K562 (cell line): ENCODE data around the gene RHBG. TPM values are rescaled to one million over a fixed set of nuclear protein-coding genes. Genes with fewer than 3 reads are reported as not detected.

ENCODE experiments used
- ARID1B ChIP-seq: fragments of 450-650 bp; IDR thresholded peaks from 2 replicates; pipeline ENCODE4 v1.6.1; 2016; ENCODE audit warnings: antibody characterized with exemption, mild to moderate bottlenecking, inconsistent platforms
- CTCF ChIP-seq, 3 experiments: IDR thresholded peaks in 2 of 3; conservative IDR thresholded peaks in 1 of 3; 2 replicates each; pipeline ENCODE4 v1.5.1; 2011 to 2012; ENCODE audit warnings: low read length in 3 of 3, mild to moderate bottlenecking in 3 of 3, control low read depth in 2 of 3, improper control_type of control experiment in 1 of 3, inconsistent platforms in 1 of 3, low read depth in 1 of 3, mixed read lengths in 1 of 3, moderate library complexity in 1 of 3; ENCODE audit not compliant: insufficient read depth in 2 of 3
- EHMT2 ChIP-seq: fragments of 450-650 bp; IDR thresholded peaks from 2 replicates; pipeline ENCODE4 v1.6.1; 2018; ENCODE audit warnings: antibody characterized with exemption
- HBP1 ChIP-seq: fragments of 450-650 bp; formaldehyde crosslinking; IDR thresholded peaks from 2 replicates; pipeline ENCODE4 v1.4.0; 2022; ENCODE audit warnings: missing genetic modification characterization
- HDAC3 ChIP-seq: fragments of 450-650 bp; IDR thresholded peaks from 2 replicates; pipeline ENCODE4 v1.6.1; 2018; ENCODE audit warnings: borderline replicate concordance, mild to moderate bottlenecking, moderate library complexity; ENCODE audit not compliant: partially characterized antibody
- KLF10 ChIP-seq: fragments of 250-450 bp; sonication (Bioruptor Pico); IDR thresholded peaks from 2 replicates; pipeline ENCODE4 v1.6.1; 2021; ENCODE audit warnings: matching md5 sums
- MBD1 ChIP-seq: fragments of 250-450 bp; sonication (Bioruptor Pico); IDR thresholded peaks from 2 replicates; pipeline ENCODE4 v1.8.0; 2022; ENCODE audit warnings: inconsistent platforms
- MTA3 ChIP-seq: fragments of 450-650 bp; formaldehyde crosslinking; IDR thresholded peaks from 2 replicates; pipeline ENCODE4 v1.6.1; 2017; ENCODE audit warnings: mild to moderate bottlenecking, borderline replicate concordance
- POLR3A ChIP-seq: IDR thresholded peaks from 2 replicates; pipeline ENCODE4 v1.6.1; 2011; ENCODE audit warnings: borderline replicate concordance, mild to moderate bottlenecking, moderate library complexity; ENCODE audit not compliant: insufficient read length, insufficient read depth; ENCODE audit errors: extremely low read depth
- RFX1 ChIP-seq: fragments of 450-650 bp; IDR thresholded peaks from 2 replicates; pipeline ENCODE4 v1.6.1; 2016; ENCODE audit warnings: mild to moderate bottlenecking, moderate library complexity
- TEAD4 ChIP-seq, 2 experiments: sonication (generic) in 1 of 2; formaldehyde crosslinking in 1 of 2; IDR thresholded peaks; 2 replicates each; pipeline versions ENCODE4 v1.6.1 to v1.8.0; 2012 to 2022; ENCODE audit warnings: borderline replicate concordance in 1 of 2, inconsistent platforms in 1 of 2, low read length in 1 of 2, mild to moderate bottlenecking in 1 of 2, missing genetic modification reagents in 1 of 2
- YBX1 ChIP-seq: fragments of 450-650 bp; IDR thresholded peaks from 2 replicates; pipeline ENCODE4 v1.7.1; 2016; ENCODE audit warnings: mild to moderate bottlenecking
- ZBTB49 ChIP-seq: sonication (generic); formaldehyde crosslinking; IDR thresholded peaks from 2 replicates; pipeline ENCODE4 v1.8.0; 2022; ENCODE audit warnings: missing genetic modification reagents, mild to moderate bottlenecking, borderline replicate concordance
- ZNF174 ChIP-seq: fragments of 250-450 bp; sonication (Bioruptor Pico); IDR thresholded peaks from 2 replicates; pipeline ENCODE4 v1.4.0; 2020; ENCODE audit warnings: mild to moderate bottlenecking
- ZNF282 ChIP-seq: sonication (generic); formaldehyde crosslinking; IDR thresholded peaks from 2 replicates; pipeline ENCODE4 v1.8.1; 2023; ENCODE audit warnings: missing genetic modification reagents
- ZNF347 ChIP-seq: fragments of 450-650 bp; formaldehyde crosslinking; IDR thresholded peaks from 2 replicates; pipeline ENCODE4 v1.4.0; 2020; ENCODE audit warnings: low read depth, mild to moderate bottlenecking, moderate library complexity
- ZNF639 ChIP-seq, 2 experiments: fragments of 200-800 bp in 1 of 2; sonication (Bioruptor generic) in 1 of 2; sonication (generic) in 1 of 2; formaldehyde crosslinking in 1 of 2; IDR thresholded peaks in 1 of 2; conservative IDR thresholded peaks in 1 of 2; 2 replicates each; pipeline versions ENCODE4 v1.5.0 to v1.6.1; 2016 to 2020; ENCODE audit warnings: missing compliant biosample characterization in 1 of 2, missing genetic modification characterization in 1 of 2, missing genetic modification reagents in 1 of 2
- polyA plus RNA-seq, 8 experiments: library from polyadenylated mRNA; depleted of rRNA in 4 of 8; stranded (reverse) in 5 of 8; unstranded in 3 of 8; fragments of >200 nt; fragmentation: Nextera tagmentation in 2 of 8; fragmentation: Illumina TruSeq in 1 of 8; extraction: Ambion mirVana in 2 of 8; extraction: Trizol in 1 of 8; gene quantifications; 2 replicates each; pipeline versions ENCODE4 v1.2.1 to v1.2.3, GENCODE V29; 2011 to 2014; ENCODE audit warnings: inconsistent platforms in 1 of 8, missing spikeins in 1 of 8
- total RNA-seq, 7 experiments: library from RNA; depleted of rRNA in 6 of 7; stranded (reverse); fragments of >200 nt in 6 of 7; fragmentation: Illumina TruSeq in 2 of 7; extraction: Trizol in 2 of 7; gene quantifications; 2 replicates each; pipeline versions ENCODE4 v1.2.1 to v1.2.3, GENCODE V29; 2011 to 2021; ENCODE audit warnings: low replicate concordance in 1 of 7

Gene RHBG
- total and polyA plus RNA-seq, 9 of the 15 experiments (the other 6 are each of a cell fraction or from before 2014, with no cell fraction given) = not detected

GRCh38 chr1:156421062-156421938, 52.3 kb downstream of the RHBG start (continued):
- TF ChIP-seq RFX1 (no peak), YBX1 (no peak), ZNF282 (no peak; the same call in 1 of the 2 replicates), POLR3A (no peak), MBD1 (CRISPR knock-in tag) (no peak), CTCF (IDR thresholded peaks at IDR 0.05 in 2 of 3, conservative IDR thresholded peaks at IDR 0.05 in 1 of 3; ENCODE audit: insufficient read depth in 2 of 3, low read depth in 1 of 3, low read length in 3 of 3) (no peak), ARID1B (no peak), ZBTB49 (no peak), HBP1 (CRISPR knock-in tag) (no peak), MTA3 (peak; percentile 77; the same call in 1 of the 2 replicates), TEAD4 (IDR thresholded peaks at IDR 0.05; ENCODE audit: low read length) (no peak), TEAD4 (CRISPR knock-in tag; IDR thresholded peaks at IDR 0.05; ENCODE audit: borderline replicate concordance) (peak; percentile 90; the same call in 1 of the 2 replicates), KLF10 (CRISPR knock-in tag) (no peak), EHMT2 (no peak), ZNF639 (CRISPR knock-in tag; conservative IDR thresholded peaks at IDR 0.05 in 1 of 2, IDR thresholded peaks at IDR 0.05 in 1 of 2) (no peak), HDAC3 (no peak), ZNF347 (CRISPR knock-in tag) (no peak), ZNF174 (CRISPR knock-in tag) (no peak)
